Stimulated activated CD4-positive, alpha-beta T cell treated with anti-CD3 and anti-CD28 coated beads, Interleukin-4, amount 100 ng/mL, for 24 hours (primary cell): ENCODE measurements around the gene MYO19.
"Not testable (repeated sequence)": the region's sequence is repeated elsewhere in the genome, so short reads cannot be mapped to it uniquely, and the experiment has no call there.

Experiments
- DNase-seq: peaks from one replicate; pipeline ENCODE4 v3.0.0-alpha.2; 2020

The MYO19 gene

DNA sequence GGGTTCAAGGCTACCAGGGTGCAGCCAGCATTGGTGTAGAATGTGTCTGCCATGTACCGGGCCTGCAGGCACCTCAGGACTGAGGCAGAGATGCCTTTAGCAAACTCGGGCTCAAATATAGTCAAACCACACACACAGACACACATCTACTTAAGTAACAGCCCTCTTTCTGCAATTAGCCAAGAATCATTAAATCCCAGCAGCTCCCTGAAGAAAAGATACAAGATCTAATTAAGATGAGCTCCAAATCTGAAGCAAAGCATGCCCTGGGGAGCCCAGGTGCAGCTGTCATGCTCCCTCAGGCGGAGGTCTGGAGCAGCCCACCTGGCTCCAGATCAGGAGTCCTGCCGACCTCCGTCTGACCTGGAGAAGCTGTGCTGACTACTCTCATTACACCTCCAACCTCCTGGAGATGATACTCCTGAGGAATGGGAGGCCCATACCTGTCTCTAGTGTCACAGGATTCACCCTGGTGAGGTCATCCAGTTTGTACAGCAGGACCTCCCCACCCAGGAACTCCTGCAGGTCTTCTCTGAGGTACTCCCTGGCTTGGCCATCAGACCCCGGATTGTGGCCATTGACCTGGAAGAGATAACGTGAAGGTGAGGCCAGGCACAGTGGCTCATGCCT is 6.9 kb downstream of the MYO19 start:
- DNase-seq, result no peak

DNA sequence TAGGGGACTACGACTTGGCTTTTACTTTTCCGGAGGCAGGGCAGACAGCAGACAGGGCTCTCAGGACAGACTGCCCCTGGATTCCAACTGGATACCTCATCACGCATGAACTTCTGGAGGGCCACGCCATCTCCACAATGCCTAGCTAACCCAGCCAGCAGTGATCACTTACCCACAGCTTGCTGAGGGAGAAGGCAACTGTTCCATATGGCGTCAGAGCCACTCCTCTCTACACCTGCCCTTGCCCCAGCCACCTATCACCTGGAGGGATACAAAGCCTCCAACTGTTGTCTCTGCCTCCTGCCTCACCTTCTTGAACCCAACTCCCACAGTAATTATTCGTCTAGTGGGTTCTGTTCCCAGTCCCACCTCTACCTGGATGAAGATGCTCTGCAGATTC is 8.8 kb downstream of the MYO19 start:
- DNase-seq, result no peak

DNA sequence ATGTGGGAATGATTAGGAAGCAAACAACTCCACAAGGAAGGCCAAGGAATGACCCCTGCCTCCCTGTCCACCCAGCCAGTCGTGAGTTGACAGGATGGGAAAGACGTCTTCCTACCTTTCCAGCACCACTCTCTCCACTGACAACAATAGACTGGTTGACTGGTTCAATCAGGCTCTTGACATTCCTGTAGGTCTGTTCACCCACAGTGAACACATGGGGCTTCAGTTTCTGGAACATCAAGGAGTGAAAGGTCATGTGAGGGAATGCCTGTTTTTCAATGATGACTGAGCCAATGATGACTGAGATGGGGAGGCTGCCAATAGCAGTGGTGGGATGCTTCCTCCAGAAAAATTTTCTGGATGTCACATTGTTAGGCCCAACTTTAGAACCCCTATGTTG is 9.6 kb downstream of the MYO19 start:
- DNase-seq, result no peak

DNA sequence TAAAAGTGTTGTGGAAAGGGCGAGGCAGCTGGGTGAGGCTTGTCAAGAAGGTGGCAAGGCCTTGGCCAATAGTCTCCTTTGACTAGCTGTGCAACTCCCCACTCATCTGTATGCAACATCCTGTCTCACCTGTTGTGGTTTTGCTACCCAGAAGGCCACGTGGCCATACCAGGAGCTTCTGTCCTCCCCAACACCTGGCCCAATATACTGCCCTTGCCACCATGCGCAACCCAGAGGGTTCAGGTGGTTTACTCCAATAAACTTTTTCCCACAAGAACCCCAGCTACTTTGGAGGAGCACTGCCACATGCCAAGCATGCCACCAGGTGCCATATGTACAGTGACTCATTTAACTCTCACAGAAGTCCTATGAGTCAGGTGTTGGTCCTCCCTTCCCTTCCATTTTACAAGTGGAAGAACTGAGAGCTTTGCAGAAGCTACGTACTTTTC is 10.2 kb downstream of the MYO19 start:
- no peak for DNase-seq

DNA sequence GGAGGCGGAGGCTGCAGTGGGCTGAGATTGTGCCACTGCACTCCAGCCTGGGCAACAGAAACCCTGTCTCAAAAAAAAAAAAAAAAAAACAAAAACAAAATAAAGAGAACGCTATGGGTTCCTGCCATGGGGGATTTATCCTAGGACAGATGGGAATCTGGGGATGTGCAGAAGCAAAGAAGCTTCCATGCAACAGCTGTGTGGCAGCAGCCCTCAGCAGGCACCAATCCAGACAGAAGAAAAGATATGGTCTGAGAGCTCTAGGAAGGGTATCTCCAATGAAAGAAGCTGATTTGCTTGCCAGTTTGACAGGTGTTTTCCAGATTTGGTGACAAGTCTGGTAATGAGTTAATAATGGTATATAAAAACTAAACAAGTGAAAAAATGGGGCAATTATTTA is 11.6 kb downstream of the MYO19 start:
- no peak for DNase-seq

DNA sequence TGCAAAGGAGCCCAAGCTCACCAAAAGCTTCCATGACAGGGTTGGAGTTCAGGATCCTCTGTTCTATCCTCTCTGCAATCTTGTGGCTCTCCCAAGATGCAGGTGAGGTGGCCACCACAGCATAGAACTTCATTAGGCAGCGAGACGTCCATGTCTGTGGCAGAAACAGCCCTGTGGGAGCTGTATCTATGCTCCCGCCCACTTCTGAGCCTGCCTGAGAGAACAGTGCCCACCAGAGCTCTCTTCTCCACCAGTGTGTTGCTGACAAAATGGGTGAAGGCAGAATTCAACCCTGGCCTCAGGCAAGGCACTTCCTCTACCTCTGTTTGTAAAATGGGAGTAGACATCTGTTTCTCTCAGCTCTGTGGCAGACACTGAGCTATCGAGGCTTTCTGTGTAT is 18.8 kb downstream of the MYO19 start:
- no peak for DNase-seq

DNA sequence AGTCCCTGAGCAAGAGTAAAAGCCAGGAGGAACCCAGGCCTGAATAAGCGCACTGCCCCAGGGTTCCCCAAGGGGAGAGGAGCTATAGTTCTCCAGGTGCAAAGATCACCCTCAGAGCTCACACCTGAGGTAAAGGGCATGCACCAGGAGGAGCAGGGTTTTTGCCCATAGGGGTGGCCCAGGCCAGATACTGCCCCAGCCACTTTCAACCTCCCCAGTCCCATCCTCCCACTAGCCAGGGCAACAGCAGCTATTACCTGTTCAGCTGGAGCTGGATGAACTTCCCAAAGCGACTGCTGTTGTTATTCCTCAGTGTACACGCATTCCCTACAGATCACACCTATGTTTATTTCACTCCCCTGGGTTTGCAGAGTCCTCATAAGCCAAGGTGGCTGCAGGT is 19.8 kb downstream of the MYO19 start:
- DNase-seq, result no peak

DNA sequence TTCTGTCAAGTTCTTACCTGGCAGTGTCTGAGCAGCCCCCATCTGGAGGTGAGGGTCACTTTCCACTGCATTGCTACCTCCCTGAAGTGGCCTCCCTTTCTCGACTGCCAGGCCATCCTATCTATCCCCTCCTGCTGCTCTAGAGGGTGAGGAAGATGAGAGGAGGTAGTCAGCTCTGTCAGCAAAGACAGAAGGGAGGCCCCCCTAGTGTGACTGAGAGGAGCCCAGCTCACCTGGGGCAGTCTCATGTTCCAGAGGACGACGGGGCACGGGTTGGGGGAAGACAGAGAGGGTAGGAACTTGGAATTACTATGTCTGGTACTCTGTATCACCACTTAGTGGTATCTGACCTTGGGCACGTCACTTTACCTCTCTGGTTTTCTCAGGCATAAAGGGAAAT is 22.0 kb downstream of the MYO19 start:
- DNase-seq, result no peak

DNA sequence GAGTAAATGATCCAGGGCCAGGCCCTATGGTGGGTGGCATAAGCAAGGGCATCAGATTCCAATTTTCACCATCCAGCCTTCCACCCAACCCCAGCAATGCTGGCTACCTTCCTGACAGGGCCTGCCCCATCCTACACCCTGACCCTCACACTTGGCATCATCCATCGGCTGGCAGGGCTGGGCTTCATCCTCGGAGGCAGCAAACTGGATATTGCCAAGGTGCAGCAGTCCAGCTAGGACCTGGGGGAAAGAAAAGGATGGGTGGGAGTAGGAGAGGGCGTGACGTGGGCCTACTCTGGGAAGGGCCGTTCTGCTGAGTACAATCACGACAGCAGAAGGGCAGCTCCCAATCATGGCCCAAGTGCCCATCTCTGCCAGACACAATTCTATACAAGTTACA is 23.5 kb downstream of the MYO19 start:
- no peak for DNase-seq

DNA sequence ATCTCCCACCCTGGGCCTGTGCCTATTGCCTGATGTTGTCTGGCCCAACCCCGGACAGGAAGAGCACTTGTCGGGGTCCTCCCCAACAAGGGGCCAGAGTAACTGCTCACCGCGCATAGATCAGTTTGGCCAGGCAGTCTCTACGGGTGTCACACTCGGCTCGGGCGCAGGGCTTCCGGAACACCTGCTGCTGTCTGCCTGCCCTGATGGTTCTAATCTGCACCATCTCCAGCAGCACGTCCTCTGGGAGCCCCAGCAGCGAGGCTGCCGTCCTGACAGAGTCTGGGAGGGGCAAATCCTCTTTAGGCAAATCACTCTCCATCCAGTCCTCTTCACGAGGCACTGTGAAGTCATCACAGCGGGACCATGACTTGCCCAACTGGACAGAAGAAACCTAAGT is 24.0 kb downstream of the MYO19 start:
- no peak for DNase-seq

DNA sequence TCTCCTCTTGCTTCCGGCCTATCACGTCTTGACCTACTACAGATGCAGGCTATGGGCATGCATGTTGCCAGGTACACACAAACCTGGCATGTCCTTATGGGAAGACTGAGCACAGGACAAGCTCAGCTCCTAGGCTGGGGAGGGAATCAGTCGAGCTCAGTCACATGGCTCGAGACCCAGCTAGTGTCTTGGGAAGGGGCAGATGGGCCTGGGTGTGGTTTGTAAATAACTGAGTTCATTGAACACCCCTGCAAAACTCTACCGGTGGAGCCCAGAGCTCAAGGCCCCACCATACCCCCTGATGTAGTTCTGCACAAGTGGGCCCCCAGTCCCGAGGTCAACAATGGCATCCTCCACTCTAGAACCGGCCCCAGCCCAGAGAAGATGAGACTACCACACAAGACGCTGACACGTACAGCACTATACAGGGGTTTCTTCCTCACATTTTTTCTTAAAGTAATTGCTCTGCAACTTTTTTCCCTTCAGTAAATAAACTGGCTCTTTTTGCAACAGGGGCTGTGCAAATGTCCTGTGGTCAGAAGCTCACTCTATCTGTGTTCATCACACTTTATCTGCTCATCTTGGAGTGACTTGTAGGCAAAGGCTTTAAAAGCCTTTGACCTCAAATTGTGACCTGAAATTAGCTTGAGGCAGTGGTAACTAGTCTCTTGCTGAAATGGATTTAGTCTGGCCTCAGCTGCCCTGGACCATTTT is 25.2 kb downstream of the MYO19 start:
- DNase-seq, result no peak

DNA sequence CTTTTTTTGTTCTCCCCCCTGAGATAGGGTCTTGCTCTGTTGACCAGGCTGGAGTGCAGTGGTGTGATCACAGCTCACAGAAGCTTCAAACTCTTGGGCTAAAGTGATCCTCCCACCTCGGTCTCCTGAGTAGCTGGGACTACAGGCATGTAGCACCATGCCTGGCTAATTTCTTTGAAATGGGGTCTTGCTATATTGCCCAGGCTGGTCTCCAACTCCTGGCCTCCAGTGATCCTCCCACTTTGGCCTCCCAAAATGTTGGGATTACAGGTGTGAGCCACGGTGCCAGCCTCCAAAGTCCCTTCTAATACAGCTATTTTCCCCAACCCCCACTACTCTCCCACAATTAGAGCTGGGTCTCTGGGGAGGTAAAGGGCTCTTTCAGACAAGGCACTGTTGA is 26.2 kb downstream of the MYO19 start:
- DNase-seq, result not testable (repeated sequence)

DNA sequence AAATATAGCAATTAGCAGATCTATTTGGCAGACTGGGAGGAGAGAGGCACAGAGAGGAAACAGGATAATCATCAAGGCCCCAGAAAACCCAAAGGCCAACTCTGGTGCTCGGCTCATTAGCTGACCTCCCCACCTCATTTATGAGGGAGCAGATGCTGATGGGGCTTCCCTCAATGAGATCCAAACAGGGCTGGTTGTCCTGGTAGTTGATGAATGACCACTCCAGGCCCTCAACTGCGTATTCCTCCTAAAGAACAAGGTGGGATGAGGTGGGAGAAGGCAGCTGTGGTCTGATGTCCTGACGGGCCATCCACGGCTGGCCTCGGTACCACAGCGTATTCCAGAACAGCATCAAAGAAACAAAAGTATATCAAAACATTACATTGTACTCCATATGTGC is 27.4 kb downstream of the MYO19 start:
- no peak for DNase-seq

DNA sequence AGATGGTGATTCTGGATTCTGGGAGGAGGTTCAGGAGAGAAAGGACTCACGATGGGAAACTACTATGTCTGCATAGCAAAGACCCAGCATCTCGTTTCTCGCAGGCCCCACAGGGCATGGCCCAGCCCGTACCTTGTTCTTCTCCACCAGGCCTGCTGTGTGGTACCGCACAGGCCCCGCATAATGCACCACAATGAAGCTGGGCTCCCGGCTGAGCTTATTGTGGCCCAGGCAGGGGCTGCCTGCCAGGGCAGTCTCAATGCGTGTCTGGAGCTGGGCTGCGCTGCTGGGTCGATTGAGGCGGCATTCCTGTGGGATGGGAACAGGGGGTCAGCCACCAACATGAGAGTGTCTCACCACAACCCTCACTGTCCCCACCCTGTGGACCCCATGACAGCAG is 27.8 kb downstream of the MYO19 start:
- no peak for DNase-seq

DNA sequence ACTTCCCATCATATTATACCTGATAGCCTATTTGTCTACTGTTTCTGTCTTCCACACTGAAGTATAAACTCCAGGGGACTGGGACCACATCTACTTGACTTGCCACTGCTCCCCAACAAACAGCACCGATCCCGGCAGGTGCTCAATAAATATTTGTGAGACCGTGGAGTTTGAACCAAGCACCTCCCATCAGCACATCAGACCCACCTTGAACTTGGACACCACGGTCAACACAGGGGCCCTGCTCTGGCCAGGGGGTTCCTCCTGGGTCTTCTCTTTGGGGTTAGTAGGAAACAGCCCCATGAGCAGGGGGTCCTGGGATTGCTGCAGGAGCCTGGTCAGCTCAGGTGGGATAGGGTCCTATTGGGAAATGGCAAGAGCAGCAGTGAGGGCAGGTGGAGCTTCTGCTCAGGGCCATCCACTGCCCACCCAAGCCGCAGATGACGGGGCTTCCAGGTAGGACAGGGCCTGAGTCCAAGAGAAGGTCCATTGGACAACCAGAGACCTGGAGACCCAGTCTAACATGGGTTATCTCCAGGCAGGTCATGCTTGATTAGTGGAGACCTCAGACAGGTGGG is 28.3 kb downstream of the MYO19 start:
- DNase-seq, result no peak

DNA sequence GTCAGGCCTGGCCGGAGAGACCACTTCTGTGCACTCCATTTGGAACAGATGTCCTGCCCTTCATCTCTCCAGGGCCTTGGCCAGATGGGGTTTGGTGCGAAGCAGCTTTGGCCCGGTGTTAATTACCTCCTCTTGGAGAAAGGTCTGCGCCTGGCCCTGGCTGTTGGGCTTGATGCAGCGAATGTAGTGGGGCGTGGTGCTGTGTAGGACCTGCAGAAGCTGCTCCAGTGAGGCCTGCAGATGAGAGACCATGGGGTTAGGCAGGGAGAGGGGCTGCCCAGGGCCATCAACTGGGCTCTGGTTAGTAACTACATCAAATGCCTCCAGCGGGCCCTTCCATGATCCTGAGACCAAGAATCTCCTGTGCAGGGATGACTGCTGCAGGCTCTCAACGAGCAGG is 29.5 kb downstream of the MYO19 start:
- no peak for DNase-seq

DNA sequence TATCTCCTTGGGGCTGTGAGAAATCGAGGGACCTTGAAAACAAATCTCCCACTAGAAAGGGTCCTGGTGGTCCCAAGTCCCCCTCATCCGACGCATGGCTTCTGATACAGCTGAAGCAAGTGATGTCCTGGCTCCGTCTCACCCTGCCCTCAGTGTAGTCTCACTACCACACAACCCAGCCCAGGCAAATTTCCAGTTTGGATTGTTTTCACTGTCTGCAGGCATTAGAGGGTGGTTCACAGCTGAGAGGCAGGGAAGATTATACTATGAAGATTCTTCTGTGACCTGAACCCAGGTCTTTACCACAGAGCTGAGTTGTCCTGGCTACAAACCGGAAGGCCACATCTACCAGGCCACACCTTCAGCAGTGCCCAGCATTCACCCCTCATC is 30.5 kb downstream of the MYO19 start:
- no peak for DNase-seq

DNA sequence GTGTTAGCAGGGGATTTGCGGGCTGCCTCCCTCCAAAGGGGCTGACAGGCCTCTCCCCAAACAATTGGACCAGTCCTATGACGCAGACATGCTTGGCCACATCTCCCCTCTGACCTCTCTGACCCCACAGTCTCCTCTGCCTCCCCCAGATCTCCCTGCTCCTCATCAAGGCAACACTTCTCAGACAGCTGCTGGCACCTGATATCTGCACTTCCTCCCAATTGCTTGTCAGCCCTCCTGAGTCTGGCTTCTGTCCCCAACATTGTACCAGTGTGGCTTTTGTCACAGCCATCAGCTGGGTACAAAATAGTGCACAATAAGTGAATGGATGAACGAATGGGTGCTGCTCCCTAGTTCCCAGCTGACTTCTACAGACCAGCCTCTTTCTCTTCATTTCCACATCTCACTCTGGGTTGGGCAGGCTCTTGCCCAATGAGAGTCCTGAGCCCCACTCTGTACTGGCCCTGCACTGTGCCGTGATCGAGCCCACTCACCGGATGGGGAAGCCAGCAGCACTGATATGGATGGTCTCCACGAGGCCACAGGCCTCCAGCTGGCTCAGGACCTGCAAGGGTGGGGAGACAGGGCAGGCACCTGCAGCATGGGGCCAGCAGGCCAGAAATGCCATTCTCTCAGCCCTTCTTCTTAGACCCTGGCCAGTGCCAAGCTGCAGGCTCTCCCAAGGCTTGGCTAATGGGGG is 31.1 kb downstream of the MYO19 start:
- no peak for DNase-seq

DNA sequence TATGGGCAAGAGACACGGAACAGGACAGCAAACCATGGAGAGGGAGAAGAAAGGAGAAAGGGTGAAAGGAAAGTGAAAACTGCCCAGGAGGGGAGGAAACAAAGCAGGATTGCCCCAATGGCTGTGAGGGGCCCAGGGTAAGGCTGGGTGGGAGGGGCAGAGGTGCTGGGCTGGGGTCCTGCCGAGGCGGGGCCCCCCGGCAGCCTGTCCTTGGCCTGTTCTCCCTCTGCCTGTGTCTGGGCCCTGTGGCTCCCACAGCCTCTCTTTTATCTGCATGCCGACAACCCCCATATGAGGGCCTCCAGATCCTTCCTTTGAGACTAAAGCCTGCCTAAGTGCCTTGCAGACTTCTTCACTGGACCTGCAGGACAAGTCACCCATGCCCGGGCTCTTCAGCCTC is 32.7 kb downstream of the MYO19 start:
- DNase-seq, result no peak

DNA sequence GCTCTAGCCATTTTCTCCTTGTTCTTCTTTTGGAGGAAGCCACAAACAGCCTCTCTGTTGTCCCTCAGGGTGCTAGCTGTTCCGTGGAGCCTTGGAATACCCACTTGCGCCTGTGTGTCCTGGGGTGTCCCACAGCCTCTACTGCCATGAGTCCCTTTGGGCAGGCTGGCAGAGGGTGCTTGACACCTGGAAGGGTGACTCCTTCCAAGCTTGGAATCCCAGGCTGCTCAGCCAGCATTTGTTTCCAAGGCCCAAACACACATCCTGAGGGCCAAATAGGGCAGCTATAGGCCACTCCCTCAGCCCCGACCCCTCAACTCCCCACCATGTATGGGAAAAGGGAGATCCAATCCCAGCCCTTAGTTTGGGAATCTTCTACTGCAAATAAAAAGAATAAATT is 33.3 kb downstream of the MYO19 start:
- DNase-seq, result no peak

DNA sequence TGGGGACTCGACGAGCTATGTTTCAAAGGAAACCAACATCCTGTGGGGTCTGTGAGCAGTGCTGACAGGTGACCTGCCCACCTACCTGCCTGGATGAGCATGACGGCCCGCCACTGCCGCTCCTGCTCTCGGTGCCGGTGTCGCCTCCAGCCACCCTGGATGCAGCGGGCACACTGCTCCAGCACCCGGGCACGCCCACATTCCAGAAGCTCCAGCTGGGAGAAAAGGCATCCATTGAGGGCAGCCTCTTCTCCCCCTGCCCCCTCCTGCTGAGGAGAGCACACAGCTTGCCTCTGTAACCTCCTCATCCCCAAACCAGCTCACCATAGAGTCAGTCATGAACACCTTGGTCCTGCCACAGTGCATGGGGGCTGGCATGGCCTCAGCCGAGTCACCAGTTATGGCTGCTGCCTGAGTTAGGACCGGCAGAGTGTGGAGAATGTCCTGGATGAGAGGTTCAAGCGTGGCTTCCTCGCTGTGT is 33.9 kb downstream of the MYO19 start:
- DNase-seq, result no peak

DNA sequence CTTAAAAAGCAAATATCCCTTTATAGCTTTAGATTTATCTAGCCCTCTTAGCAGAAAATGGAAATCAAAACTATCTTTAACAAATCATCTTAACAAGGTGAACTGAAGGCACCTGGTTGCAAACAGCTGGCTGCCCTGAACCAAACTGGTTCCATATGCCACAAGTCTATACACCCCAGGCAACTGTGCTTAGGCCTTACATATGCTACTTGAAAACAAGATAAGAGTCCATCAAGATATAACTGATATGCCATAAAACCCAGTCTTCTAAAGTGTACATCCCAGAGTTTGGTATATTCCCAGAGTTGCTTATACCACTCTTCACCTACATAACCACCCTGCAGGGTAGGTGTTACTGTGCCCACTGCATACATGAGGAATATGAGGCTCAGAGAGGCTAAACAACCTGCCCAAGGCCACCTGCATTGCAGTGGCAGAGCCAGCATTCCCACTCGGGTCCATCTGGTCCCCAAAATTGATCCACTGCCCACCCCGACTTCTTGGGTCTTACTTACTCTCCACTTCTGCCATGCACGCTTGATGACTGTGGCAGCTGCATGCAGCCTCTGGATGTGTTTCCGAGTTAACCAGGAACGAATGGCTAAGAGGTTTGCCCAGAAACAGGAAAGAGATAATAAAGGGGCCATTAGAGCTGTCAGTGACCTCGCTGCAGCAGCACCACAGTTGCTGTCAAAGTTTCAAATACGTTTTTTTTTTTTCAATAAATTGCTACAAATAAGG is 35.9 kb downstream of the MYO19 start:
- no peak for DNase-seq

DNA sequence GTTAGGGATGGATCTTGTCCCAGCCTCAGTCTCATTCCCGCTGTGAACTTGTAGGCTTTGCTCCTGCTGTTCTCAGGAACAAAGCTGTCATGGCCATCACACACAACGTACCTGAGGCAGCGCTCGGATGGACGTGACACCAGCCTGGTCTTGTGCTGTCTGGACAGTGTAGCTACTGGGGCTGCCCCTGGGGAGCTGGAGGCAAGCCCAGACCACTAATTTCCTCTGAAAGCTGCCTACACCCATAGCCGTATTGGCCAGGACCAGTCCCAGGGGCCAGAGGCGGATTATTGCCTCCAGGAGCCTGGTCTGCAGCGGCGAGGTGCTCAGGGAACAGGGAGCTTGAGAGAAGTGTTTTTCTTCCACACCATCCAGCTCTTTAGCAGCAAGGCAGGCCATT is 36.5 kb downstream of the MYO19 start:
- no peak for DNase-seq
